GM23338 (cell line): ENCODE measurements around the gene ZNF491. TPM values are rescaled to one million over a fixed set of nuclear protein-coding genes. Genes with fewer than 3 reads are reported as not detected.
A peak's percentile ranks its signal among the peaks of the same experiment; 100 is the strongest.

Source experiments
- ATAC-seq: fragments of 200-7000 bp; cut with Tn5 transposase; 3 replicates; pipeline ENCODE4 v1.9.1; 2020
- DNase-seq: peaks from one replicate; pipeline ENCODE4 v3.0.0-alpha.2; 2015; ENCODE audit warnings: low spot score
- H2AFZ ChIP-seq: fragments of 200-600 bp; sonication (generic); 2 replicates; pipeline ENCODE4 v1.8.0; 2016; ENCODE audit warnings: antibody characterized with exemption, mild to moderate bottlenecking, moderate library complexity
- H3F3A ChIP-seq: fragments of 200-600 bp; sonication (generic); replicated peaks from 2 replicates; pipeline ENCODE4 v1.8.0; 2017; ENCODE audit warnings: antibody characterized with exemption, mixed run types, low read depth
- H3K27ac ChIP-seq: fragments of 200-600 bp; sonication (generic); 2 replicates; pipeline ENCODE4 v1.6.1; 2016; ENCODE audit warnings: low read depth
- H3K27me3 ChIP-seq: fragments of 200-600 bp; sonication (generic); 2 replicates; pipeline ENCODE4 v1.8.0; 2016; ENCODE audit warnings: mild to moderate bottlenecking, mixed run types, moderate library complexity; ENCODE audit not compliant: insufficient read depth
- H3K36me3 ChIP-seq: fragments of 200-600 bp; sonication (generic); 2 replicates; pipeline ENCODE4 v1.8.0; 2016; ENCODE audit warnings: mild to moderate bottlenecking; ENCODE audit not compliant: insufficient read depth
- H3K4me1 ChIP-seq: fragments of 200-600 bp; sonication (generic); 2 replicates; pipeline ENCODE4 v1.8.0; 2016; ENCODE audit warnings: mild to moderate bottlenecking, moderate library complexity; ENCODE audit not compliant: insufficient read depth
- H3K4me2 ChIP-seq: fragments of 200-600 bp; sonication (generic); 2 replicates; pipeline ENCODE4 v1.7.1; 2017; ENCODE audit warnings: mixed run types
- H3K4me3 ChIP-seq: fragments of 200-600 bp; sonication (generic); 2 replicates; pipeline ENCODE4 v1.6.1; 2016; ENCODE audit warnings: mixed run types
- H3K79me2 ChIP-seq: fragments of 200-600 bp; sonication (generic); replicated peaks from 2 replicates; pipeline ENCODE4 v1.8.0; 2017; ENCODE audit warnings: mild to moderate bottlenecking; ENCODE audit not compliant: insufficient read depth
- H3K9me2 ChIP-seq: fragments of 200-600 bp; sonication (generic); 2 replicates; pipeline ENCODE4 v1.8.0; 2017; ENCODE audit not compliant: insufficient read depth
- H4K20me1 ChIP-seq: fragments of 200-600 bp; sonication (generic); replicated peaks from 2 replicates; pipeline ENCODE4 v1.8.0; 2017; ENCODE audit warnings: mild to moderate bottlenecking; ENCODE audit not compliant: insufficient read depth
- H3K27ac Mint-ChIP-seq: 2 replicates; pipeline ENCODE4 v1.8.0; 2020; ENCODE audit warnings: inconsistent platforms, mild to moderate bottlenecking, moderate library complexity, mixed read lengths
- H3K27me3 Mint-ChIP-seq: 3 replicates; pipeline ENCODE4 v1.8.0; 2022; ENCODE audit warnings: low read depth, mild to moderate bottlenecking, moderate library complexity, mixed read lengths, inconsistent platforms; ENCODE audit not compliant: insufficient read depth, poor library complexity
- H3K36me3 Mint-ChIP-seq: 3 replicates; pipeline ENCODE4 v1.8.0; 2021; ENCODE audit warnings: low read depth, mild to moderate bottlenecking, inconsistent platforms, moderate library complexity, mixed read lengths
- H3K4me1 Mint-ChIP-seq: 3 replicates; pipeline ENCODE4 v1.8.0; 2020; ENCODE audit warnings: mild to moderate bottlenecking, inconsistent platforms, mixed read lengths
- H3K4me3 Mint-ChIP-seq: 3 replicates; pipeline ENCODE4 v1.8.0; 2021; ENCODE audit warnings: moderate library complexity, mild to moderate bottlenecking, inconsistent platforms, mixed read lengths
- H3K9me3 Mint-ChIP-seq: 3 replicates; pipeline ENCODE4 v1.8.0; 2020; ENCODE audit warnings: moderate library complexity, mild to moderate bottlenecking, inconsistent platforms, mixed read lengths
- EZH2 ChIP-seq: fragments of 200-600 bp; sonication (generic); IDR thresholded peaks from one replicate; pipeline ENCODE4 v1.8.0; 2017; ENCODE audit warnings: antibody characterized with exemption, mild to moderate bottlenecking, low read depth; ENCODE audit not compliant: unreplicated experiment
- JUNB ChIP-seq: IDR thresholded peaks from one replicate; pipeline ENCODE4 v1.6.1; 2016; ENCODE audit warnings: antibody characterized with exemption; ENCODE audit not compliant: unreplicated experiment
- polyA plus RNA-seq: library from polyadenylated mRNA; unstranded; fragments of >200 nt; fragmentation: Nextera tagmentation; extraction: Ambion mirVana; gene quantifications from 2 replicates; pipeline ENCODE4 v1.2.1, GENCODE V29; 2016
- total RNA-seq: library from RNA; depleted of rRNA; stranded (reverse); fragments of >200 nt; shearing (Covaris generic); gene quantifications from 2 replicates; pipeline ENCODE4 v1.2.3, GENCODE V29; 2014
- TF ChIP-seq, protein P1 (sequence below): fragments of 250-450 bp; sonication (Bioruptor Pico); IDR thresholded peaks from 2 replicates; pipeline ENCODE4 v1.5.0; 2020; ENCODE audit warnings: mild to moderate bottlenecking, moderate library complexity
- TF ChIP-seq, protein P2 (sequence below), 2 experiments: fragments of 200-600 bp in 1 of 2; sonication (generic) in 1 of 2; conservative IDR thresholded peaks; 2 replicates each; pipeline versions ENCODE4 v1.5.1 to v1.6.1; 2016 to 2017; ENCODE audit warnings: antibody characterized with exemption in 2 of 2, low read depth in 2 of 2, mild to moderate bottlenecking in 2 of 2, moderate library complexity in 1 of 2

ZNF491 gene
- total and polyA plus RNA-seq, 2 experiments from 2014 or later = 0.32 to 1.3 TPM

DNA sequence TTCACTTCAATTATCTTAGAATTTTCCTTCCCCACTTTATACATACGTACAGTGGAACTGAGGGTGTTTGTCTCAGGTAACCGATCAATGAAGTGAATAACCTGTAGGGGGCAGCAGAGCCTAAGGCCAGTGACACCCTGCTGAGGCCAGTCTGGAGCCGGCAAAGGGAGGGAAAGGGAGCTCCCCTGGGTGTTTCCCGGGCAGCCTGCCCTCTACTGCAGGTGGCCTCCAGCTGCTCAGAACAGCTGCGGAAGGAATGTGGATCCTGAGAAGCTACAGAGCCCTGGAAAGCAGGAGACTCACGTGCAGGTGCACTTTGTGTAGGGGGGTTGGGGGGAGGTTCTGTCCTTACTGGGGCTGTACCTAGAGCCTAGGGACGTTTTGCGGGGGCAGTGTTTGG is 832 bp upstream of the ZNF491 start:
- H4K20me1 ChIP-seq = no peaks in the 10 kb centered on the region
- H3K4me1 ChIP-seq = peaks cover 15% of the 10 kb centered on the region; the same call in 1 of the 2 replicates
- peak overlapping the region; percentile 94; the same call in 1 of the 2 replicates for H2AFZ ChIP-seq
- TF ChIP-seq JUNB (no peak), EZH2 (no peak)
- TF ChIP-seq, protein P1, sequence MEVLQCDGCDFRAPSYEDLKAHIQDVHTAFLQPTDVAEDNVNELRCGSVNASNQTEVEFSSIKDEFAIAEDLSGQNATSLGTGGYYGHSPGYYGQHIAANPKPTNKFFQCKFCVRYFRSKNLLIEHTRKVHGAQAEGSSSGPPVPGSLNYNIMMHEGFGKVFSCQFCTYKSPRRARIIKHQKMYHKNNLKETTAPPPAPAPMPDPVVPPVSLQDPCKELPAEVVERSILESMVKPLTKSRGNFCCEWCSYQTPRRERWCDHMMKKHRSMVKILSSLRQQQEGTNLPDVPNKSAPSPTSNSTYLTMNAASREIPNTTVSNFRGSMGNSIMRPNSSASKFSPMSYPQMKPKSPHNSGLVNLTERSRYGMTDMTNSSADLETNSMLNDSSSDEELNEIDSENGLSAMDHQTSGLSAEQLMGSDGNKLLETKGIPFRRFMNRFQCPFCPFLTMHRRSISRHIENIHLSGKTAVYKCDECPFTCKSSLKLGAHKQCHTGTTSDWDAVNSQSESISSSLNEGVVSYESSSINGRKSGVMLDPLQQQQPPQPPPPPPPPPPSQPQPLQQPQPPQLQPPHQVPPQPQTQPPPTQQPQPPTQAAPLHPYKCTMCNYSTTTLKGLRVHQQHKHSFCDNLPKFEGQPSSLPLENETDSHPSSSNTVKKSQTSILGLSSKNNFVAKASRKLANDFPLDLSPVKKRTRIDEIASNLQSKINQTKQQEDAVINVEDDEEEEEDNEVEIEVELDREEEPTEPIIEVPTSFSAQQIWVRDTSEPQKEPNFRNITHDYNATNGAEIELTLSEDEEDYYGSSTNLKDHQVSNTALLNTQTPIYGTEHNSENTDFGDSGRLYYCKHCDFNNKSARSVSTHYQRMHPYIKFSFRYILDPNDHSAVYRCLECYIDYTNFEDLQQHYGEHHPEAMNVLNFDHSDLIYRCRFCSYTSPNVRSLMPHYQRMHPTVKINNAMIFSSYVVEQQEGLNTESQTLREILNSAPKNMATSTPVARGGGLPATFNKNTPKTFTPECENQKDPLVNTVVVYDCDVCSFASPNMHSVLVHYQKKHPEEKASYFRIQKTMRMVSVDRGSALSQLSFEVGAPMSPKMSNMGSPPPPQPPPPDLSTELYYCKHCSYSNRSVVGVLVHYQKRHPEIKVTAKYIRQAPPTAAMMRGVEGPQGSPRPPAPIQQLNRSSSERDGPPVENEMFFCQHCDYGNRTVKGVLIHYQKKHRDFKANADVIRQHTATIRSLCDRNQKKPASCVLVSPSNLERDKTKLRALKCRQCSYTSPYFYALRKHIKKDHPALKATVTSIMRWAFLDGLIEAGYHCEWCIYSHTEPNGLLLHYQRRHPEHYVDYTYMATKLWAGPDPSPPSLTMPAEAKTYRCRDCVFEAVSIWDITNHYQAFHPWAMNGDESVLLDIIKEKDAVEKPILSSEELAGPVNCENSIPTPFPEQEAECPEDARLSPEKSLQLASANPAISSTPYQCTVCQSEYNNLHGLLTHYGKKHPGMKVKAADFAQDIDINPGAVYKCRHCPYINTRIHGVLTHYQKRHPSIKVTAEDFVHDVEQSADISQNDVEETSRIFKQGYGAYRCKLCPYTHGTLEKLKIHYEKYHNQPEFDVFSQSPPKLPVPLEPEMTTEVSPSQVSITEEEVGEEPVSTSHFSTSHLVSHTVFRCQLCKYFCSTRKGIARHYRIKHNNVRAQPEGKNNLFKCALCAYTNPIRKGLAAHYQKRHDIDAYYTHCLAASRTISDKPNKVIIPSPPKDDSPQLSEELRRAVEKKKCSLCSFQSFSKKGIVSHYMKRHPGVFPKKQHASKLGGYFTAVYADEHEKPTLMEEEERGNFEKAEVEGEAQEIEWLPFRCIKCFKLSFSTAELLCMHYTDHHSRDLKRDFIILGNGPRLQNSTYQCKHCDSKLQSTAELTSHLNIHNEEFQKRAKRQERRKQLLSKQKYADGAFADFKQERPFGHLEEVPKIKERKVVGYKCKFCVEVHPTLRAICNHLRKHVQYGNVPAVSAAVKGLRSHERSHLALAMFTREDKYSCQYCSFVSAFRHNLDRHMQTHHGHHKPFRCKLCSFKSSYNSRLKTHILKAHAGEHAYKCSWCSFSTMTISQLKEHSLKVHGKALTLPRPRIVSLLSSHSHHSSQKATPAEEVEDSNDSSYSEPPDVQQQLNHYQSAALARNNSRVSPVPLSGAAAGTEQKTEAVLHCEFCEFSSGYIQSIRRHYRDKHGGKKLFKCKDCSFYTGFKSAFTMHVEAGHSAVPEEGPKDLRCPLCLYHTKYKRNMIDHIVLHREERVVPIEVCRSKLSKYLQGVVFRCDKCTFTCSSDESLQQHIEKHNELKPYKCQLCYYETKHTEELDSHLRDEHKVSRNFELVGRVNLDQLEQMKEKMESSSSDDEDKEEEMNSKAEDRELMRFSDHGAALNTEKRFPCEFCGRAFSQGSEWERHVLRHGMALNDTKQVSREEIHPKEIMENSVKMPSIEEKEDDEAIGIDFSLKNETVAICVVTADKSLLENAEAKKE (CRISPR knock-in tag) = no peak
- TF ChIP-seq, protein P2, sequence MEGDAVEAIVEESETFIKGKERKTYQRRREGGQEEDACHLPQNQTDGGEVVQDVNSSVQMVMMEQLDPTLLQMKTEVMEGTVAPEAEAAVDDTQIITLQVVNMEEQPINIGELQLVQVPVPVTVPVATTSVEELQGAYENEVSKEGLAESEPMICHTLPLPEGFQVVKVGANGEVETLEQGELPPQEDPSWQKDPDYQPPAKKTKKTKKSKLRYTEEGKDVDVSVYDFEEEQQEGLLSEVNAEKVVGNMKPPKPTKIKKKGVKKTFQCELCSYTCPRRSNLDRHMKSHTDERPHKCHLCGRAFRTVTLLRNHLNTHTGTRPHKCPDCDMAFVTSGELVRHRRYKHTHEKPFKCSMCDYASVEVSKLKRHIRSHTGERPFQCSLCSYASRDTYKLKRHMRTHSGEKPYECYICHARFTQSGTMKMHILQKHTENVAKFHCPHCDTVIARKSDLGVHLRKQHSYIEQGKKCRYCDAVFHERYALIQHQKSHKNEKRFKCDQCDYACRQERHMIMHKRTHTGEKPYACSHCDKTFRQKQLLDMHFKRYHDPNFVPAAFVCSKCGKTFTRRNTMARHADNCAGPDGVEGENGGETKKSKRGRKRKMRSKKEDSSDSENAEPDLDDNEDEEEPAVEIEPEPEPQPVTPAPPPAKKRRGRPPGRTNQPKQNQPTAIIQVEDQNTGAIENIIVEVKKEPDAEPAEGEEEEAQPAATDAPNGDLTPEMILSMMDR (conservative IDR thresholded peaks at IDR 0.05; ENCODE audit: low read depth in 2 of 2) = peak; percentile 86
- no peak overlapping the region for H3K27ac ChIP-seq
- DNase-seq (peak; percentile 94), ATAC-seq (peak; percentile 69)
- no peaks in the 10 kb centered on the region for H3K36me3 ChIP-seq
- H3K27me3 Mint-ChIP-seq = peaks cover 3% of the 10 kb centered on the region
- peak overlapping the region; percentile 97 for H3K4me2 ChIP-seq
- H3F3A ChIP-seq = peaks cover 6% of the 10 kb centered on the region; the same call in 1 of the 2 replicates
- no peak overlapping the region for H3K27ac Mint-ChIP-seq
- H3K36me3 Mint-ChIP-seq = peaks cover 21% of the 10 kb centered on the region
- H3K4me3 ChIP-seq = peak overlapping the region; percentile 86
- peaks cover 34% of the 10 kb centered on the region for H3K27me3 ChIP-seq
- H3K4me3 Mint-ChIP-seq = no peak overlapping the region
- no peaks in the 10 kb centered on the region for H3K4me1 Mint-ChIP-seq
- peaks cover 89% of the 10 kb centered on the region for H3K9me3 Mint-ChIP-seq
- no peaks in the 10 kb centered on the region for H3K79me2 ChIP-seq
- H3K9me2 ChIP-seq = no peaks in the 10 kb centered on the region
